Right lobe of liver (tissue), 4 donors: ENCODE measurements around the gene TMCC3.

Experiments used
- CTCF ChIP-seq, 4 donors: fragments of 200-600 bp in 3 of 4; fragments of 450-650 bp in 1 of 4; IDR thresholded peaks; one replicate each; pipeline versions ENCODE4 v1.5.1 to v1.8.0; 2016 to 2022; ENCODE audit warnings: antibody characterized with exemption in 4 of 4, mild to moderate bottlenecking in 2 of 4
- POLR2A ChIP-seq: fragments of 450-650 bp; IDR thresholded peaks from one replicate; pipeline ENCODE4 v1.6.1; 2017; ENCODE audit warnings: antibody characterized with exemption, mild to moderate bottlenecking
- donor health status: DM: no; HTN: no; CAD: no.
- donor health status: DM: no; HTN: no; CAD: no.
- donor health status: DM: no; HTN: yes; CAD: no.

GRCh38 chr12:94663702-94664101, 13.3 kb upstream of the TMCC3 start:
- TF ChIP-seq CTCF (IDR thresholded peaks at IDR 0.05) (no peak), POLR2A (no peak)
